Measurements from ENCODE around the gene XYLT1.
A peak's percentile ranks its signal among the peaks of the same experiment; 100 is the strongest.

Gene XYLT1

GRCh38 chr16:17131351-17131750 lies 339.4 kb downstream of the XYLT1 start:
- TF ChIP-seq CTCF (IDR thresholded peaks at IDR 0.05; ENCODE audit: low read depth, low read length), result no peak
- in situ Hi-C loops (cut with HindIII; ENCODE audit: low sequenced_read_pairs), result no loop called here
- no peak for DNase-seq (ENCODE audit: low read depth, low spot score)
- H3K4me3 ChIP-seq (ENCODE audit: low read depth, low read length), result no peak overlapping the region

- no peak for TF ChIP-seq CTCF (IDR thresholded peaks at IDR 0.05; ENCODE audit: low read depth, low read length)
- no peak for DNase-seq (ENCODE audit: low read depth, low spot score)
- no peak overlapping the region for H3K4me3 ChIP-seq (ENCODE audit: low read depth, low read length)
- in situ Hi-C loops (cut with HindIII; ENCODE audit: low sequenced_read_pairs), result no loop called here
Measured at GRCh38 chr16:17130733-17131132, 340.0 kb downstream of the XYLT1 start.

GRCh38 chr16:17129971-17130370 lies 340.8 kb downstream of the XYLT1 start:
- TF ChIP-seq CTCF (IDR thresholded peaks at IDR 0.05; ENCODE audit: low read depth, low read length), result no peak
- in situ Hi-C loops (cut with HindIII; ENCODE audit: low sequenced_read_pairs), result no loop called here
- no peak overlapping the region for H3K4me3 ChIP-seq (ENCODE audit: low read depth, low read length)
- no peak for DNase-seq (ENCODE audit: low read depth, low spot score)

- no peak for TF ChIP-seq CTCF (IDR thresholded peaks at IDR 0.05; ENCODE audit: low read depth, low read length)
- H3K4me3 ChIP-seq (ENCODE audit: low read depth, low read length), result no peak overlapping the region
- in situ Hi-C loops (cut with HindIII; ENCODE audit: low sequenced_read_pairs), result no loop called here
- DNase-seq (ENCODE audit: low read depth, low spot score), result no peak
Measured at GRCh38 chr16:17128791-17129190, 342.0 kb downstream of the XYLT1 start.

GRCh38 chr16:17126156-17126555 lies 344.6 kb downstream of the XYLT1 start:
- no peak for TF ChIP-seq CTCF (IDR thresholded peaks at IDR 0.05; ENCODE audit: low read depth, low read length)
- DNase-seq (ENCODE audit: low read depth, low spot score), result no peak
- in situ Hi-C loops (cut with HindIII; ENCODE audit: low sequenced_read_pairs), result no loop called here
- no peak overlapping the region for H3K4me3 ChIP-seq (ENCODE audit: low read depth, low read length)

GRCh38 chr16:17125671-17126070 lies 345.1 kb downstream of the XYLT1 start:
- in situ Hi-C loops (cut with HindIII; ENCODE audit: low sequenced_read_pairs), result no loop called here
- H3K4me3 ChIP-seq (ENCODE audit: low read depth, low read length), result no peak overlapping the region
- TF ChIP-seq CTCF (IDR thresholded peaks at IDR 0.05; ENCODE audit: low read depth, low read length), result no peak

More at GRCh38 chr16:17125671-17126070, 345.1 kb downstream of the XYLT1 start:
- peak; percentile 67 for DNase-seq (ENCODE audit: low read depth, low spot score)
